Fibroblast of lung (primary cell): ENCODE results near the gene TTBK2.

ENCODE experiments used
- CTCF ChIP-seq, 2 donors: IDR thresholded peaks in 1 of 2; conservative IDR thresholded peaks in 1 of 2; 1 replicate in 1 of 2; 2 replicates in 1 of 2; pipeline ENCODE4 v1.5.1; 2011 to 2012; ENCODE audit warnings: low read length in 2 of 2, control low read depth in 1 of 2, inconsistent platforms in 1 of 2, low read depth in 1 of 2, mild to moderate bottlenecking in 1 of 2
- EZH2 ChIP-seq: IDR thresholded peaks from 2 replicates; pipeline ENCODE4 v1.5.1; 2012; ENCODE audit warnings: low read length, control low read depth, mild to moderate bottlenecking; ENCODE audit errors: missing control alignments

GRCh38 chr15:42691308-42691707 lies 229.3 kb downstream of the TTBK2 start:
- TF ChIP-seq CTCF (conservative IDR thresholded peaks at IDR 0.05 in 1 of 2, IDR thresholded peaks at IDR 0.05 in 1 of 2; ENCODE audit: low read depth in 1 of 2, low read length in 2 of 2) (no peak), EZH2 (no peak)
